ENCODE measurements around the gene USP25.

GRCh38 chr21:15695241-15695640, 34.5 kb upstream of the USP25 start:
- TF ChIP-seq CTCF (conservative IDR thresholded peaks at IDR 0.05) (no peak), EZH2 (IDR thresholded peaks at IDR 0.05; ENCODE audit: low read depth) (no peak)

Data from PC-9 (cell line).